ENCODE results near the gene TNFRSF14. TPM values are rescaled to one million over a fixed set of nuclear protein-coding genes. Genes with fewer than 3 reads are reported as not detected.

Gene TNFRSF14
- total and polyA plus RNA-seq, 9 of the 15 experiments (the other 6 are each of a cell fraction or from before 2014, with no cell fraction given) = 0.11 to 2.3 (median 0.68) TPM; not detected in 2

GRCh38 chr1:2533365-2533764 lies 22.8 kb upstream of the TNFRSF14 start (continued):
- TF ChIP-seq ETS2 (tag; IDR thresholded peaks at IDR 0.05; ENCODE audit: borderline replicate concordance, poor library complexity, severe bottlenecking) = no peak

DNA sequence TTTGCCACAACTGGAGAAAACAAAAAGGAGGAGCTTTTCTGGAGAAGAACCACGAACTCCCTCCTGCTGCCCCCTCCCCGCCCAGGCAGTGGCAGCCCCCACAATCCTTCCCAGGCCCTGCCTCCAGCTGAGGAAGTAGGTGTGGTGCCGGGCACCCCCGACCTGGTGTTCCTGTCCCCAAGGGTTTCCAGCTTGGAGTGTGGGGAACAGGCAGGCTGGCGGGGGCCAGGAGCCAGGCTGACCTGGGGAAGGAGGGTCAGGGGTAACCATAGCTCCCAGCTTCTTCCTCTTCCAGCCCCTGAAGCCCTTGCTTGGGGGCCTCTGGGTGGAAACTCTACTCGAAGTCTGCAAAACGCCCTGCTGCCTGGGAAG lies 21.9 kb upstream of the TNFRSF14 start:
- H3K4me1 ChIP-seq (replicated peaks in 1 of 2; ENCODE audit: control insufficient read depth in 2 of 2, insufficient read depth in 2 of 2, low read length in 2 of 2) = peaks cover 0 to 68% of the 10 kb centered on the region in 2 experiments; a peak in 3 of 5 replicates
- WGBS (ENCODE audit: insufficient coverage, low coverage, missing lambda C conversion rate) = 1% methylated on average over 7 of the region's 7 CpGs
- H3K9me3 ChIP-seq (replicated peaks; ENCODE audit: control insufficient read depth, insufficient read depth, low read depth, low read length) = no peaks in the 10 kb centered on the region
- CTCF ChIA-PET (ENCODE audit: low intra/inter-chr PET ratio) = no interaction called here
- no TSS peak for BruUV-seq (replicated peaks)
- H3K4me2 ChIP-seq (ENCODE audit: insufficient read depth, low read length) = no peak overlapping the region
- H3K9ac ChIP-seq (ENCODE audit: insufficient read depth in 1 of 2, low read depth in 2 of 2, low read length in 2 of 2) = 0 out of 4 replicates have a peak overlapping the region, but pooled peaks of 1 of the 2 experiments have one; percentile 28
- H3K27ac ChIP-seq (ENCODE audit: extremely low read depth, low read depth, low read length) = no peak overlapping the region
- in situ Hi-C loops (cut with MboI) (loop anchor here (25.0 kb wide), 1 partner anchor 347 kb away; the partner anchor contains the start of gene FAAP20), intact Hi-C loops (cut with micrococcal nuclease) (no loop called here)
- H3K36me3 ChIP-seq (ENCODE audit: control insufficient read depth, insufficient read depth, low read length) = no peaks in the 10 kb centered on the region
- FAIRE-seq (no peak), ATAC-seq (no peak), DNase-seq (ENCODE audit: extremely low read depth in 1 of 4, low spot score in 3 of 4) (no peak)
- no peak overlapping the region for H2AFZ ChIP-seq (ENCODE audit: low read depth, low read length)
- H3K79me2 ChIP-seq (ENCODE audit: control insufficient read depth, insufficient read depth, low read length) = no peaks in the 10 kb centered on the region
- H3K4me3 ChIP-seq = no peak overlapping the region
- H3K9me1 ChIP-seq (ENCODE audit: control insufficient read depth, insufficient read depth, low read length) = no peaks in the 10 kb centered on the region
- TF ChIP-seq MCM5 (IDR thresholded peaks at IDR 0.05; ENCODE audit: low read depth) (no peak), ZNF75A (CRISPR knock-in tag; IDR thresholded peaks at IDR 0.05) (no peak), SPI1 (IDR thresholded peaks at IDR 0.05; ENCODE audit: borderline replicate concordance, low read depth, low read length) (no peak), ZBTB1 (CRISPR knock-in tag; IDR thresholded peaks at IDR 0.05; ENCODE audit: borderline replicate concordance, low read depth) (no peak), ARID3B (CRISPR knock-in tag; IDR thresholded peaks at IDR 0.05; ENCODE audit: borderline replicate concordance) (no peak), ZC3H4 (CRISPR knock-in tag; IDR thresholded peaks at IDR 0.05; ENCODE audit: borderline replicate concordance) (no peak), ZNF398 (CRISPR knock-in tag; IDR thresholded peaks at IDR 0.05) (no peak)
- TF ChIP-seq, protein P1, sequence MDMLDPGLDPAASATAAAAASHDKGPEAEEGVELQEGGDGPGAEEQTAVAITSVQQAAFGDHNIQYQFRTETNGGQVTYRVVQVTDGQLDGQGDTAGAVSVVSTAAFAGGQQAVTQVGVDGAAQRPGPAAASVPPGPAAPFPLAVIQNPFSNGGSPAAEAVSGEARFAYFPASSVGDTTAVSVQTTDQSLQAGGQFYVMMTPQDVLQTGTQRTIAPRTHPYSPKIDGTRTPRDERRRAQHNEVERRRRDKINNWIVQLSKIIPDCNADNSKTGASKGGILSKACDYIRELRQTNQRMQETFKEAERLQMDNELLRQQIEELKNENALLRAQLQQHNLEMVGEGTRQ (CRISPR knock-in tag; IDR thresholded peaks at IDR 0.05) = no peak
- peaks cover 6% of the 10 kb centered on the region; the same call in 1 of the 2 replicates for H4K20me1 ChIP-seq (replicated peaks; ENCODE audit: control insufficient read depth, insufficient read depth, low read length)
- POLR2A ChIA-PET = interaction anchor here (1.1 to 1.5 kb wide), 3 partner anchors 8 to 116 kb away, joined by 3 to 4 read pairs (median 3); partner anchors contain the start of gene PANK4
- H3K27me3 ChIP-seq (ENCODE audit: control insufficient read depth in 2 of 2, insufficient read depth in 2 of 2, low read length in 2 of 2) = peaks cover 42 to 73% of the 10 kb centered on the region in 2 experiments; a peak in 4 of 5 replicates
